HepG2 (cell line): ENCODE data around the gene ATRNL1.

Experiments used
- FOXK1 ChIP-seq: sonication (generic); formaldehyde crosslinking; IDR thresholded peaks from 2 replicates; pipeline ENCODE4 v1.4.0; 2020; ENCODE audit warnings: low read depth, missing genetic modification reagents, borderline replicate concordance
- NCOR1 ChIP-seq: fragments of 200-600 bp; sonication (generic); IDR thresholded peaks from 2 replicates; pipeline ENCODE4 v1.7.0; 2017; ENCODE audit warnings: antibody characterized with exemption, low read length, borderline replicate concordance
- NPAS2 ChIP-seq: sonication (generic); formaldehyde crosslinking; IDR thresholded peaks from 2 replicates; pipeline ENCODE4 v1.8.0; 2022; ENCODE audit warnings: mild to moderate bottlenecking, missing genetic modification reagents, borderline replicate concordance
- RNF2 ChIP-seq: fragments of 450-650 bp; conservative IDR thresholded peaks from 2 replicates; pipeline ENCODE4 v1.6.1; 2016; ENCODE audit warnings: low read depth
- SIN3A ChIP-seq: IDR thresholded peaks from 2 replicates; pipeline ENCODE4 v1.6.1; 2011; ENCODE audit warnings: low read depth, mild to moderate bottlenecking, control low read depth, low read length, borderline replicate concordance
- TEAD3 ChIP-seq: optimal IDR thresholded peaks from 2 replicates; pipeline ENCODE3; 2016; ENCODE audit warnings: borderline replicate concordance
- ZFP82 ChIP-seq: sonication (generic); formaldehyde crosslinking; IDR thresholded peaks from 2 replicates; pipeline ENCODE4 v1.5.1; 2020; ENCODE audit warnings: mild to moderate bottlenecking, missing genetic modification reagents, borderline replicate concordance
- ZNF292 ChIP-seq: sonication (generic); formaldehyde crosslinking; IDR thresholded peaks from 2 replicates; pipeline ENCODE4 v1.8.1; 2022; ENCODE audit warnings: mild to moderate bottlenecking, low read depth, missing genetic modification reagents, borderline replicate concordance
- ZNF468 ChIP-seq: sonication (generic); formaldehyde crosslinking; IDR thresholded peaks from 2 replicates; pipeline ENCODE4 v1.8.0; 2022; ENCODE audit warnings: mild to moderate bottlenecking, moderate library complexity, missing genetic modification reagents
- TF ChIP-seq, protein P1 (sequence below): sonication (generic); formaldehyde crosslinking; IDR thresholded peaks from 2 replicates; pipeline ENCODE4 v1.5.0; 2020; ENCODE audit warnings: mild to moderate bottlenecking, missing genetic modification reagents, moderate library complexity
- TF ChIP-seq, protein P2 (sequence below): sonication (generic); formaldehyde crosslinking; IDR thresholded peaks from 2 replicates; pipeline ENCODE4 v1.4.0; 2020; ENCODE audit warnings: missing genetic modification reagents
- TF ChIP-seq, protein P3 (sequence below): sonication (generic); formaldehyde crosslinking; IDR thresholded peaks from 2 replicates; pipeline ENCODE4 v1.5.1; 2020; ENCODE audit warnings: mild to moderate bottlenecking, missing genetic modification reagents, moderate library complexity

DNA sequence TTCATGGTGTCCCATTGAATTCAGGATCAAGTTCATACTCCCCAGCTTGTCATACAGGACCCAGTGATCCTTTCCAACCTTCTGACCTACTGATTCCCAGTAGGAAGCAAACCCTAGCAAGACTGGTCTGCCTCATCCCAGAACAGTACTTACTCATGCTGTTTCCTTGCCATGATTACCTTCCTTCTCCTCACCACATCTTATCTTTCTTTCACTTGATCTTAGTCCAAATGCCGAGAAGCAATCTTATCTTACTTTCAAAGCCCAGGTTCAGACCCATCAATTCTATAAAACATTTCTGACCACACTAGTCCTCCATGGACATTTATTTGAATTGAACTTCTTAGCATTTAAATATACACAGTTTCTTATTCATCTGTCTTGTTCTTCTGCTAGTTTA, 26.6 kb upstream of the ATRNL1 start:
- TF ChIP-seq ZNF292 (no peak), RNF2 (no peak), SIN3A (no peak), NCOR1 (no peak), ZFP82 (CRISPR knock-in tag) (no peak), TEAD3 (CRISPR knock-in tag) (no peak), NPAS2 (CRISPR knock-in tag) (no peak), ZNF468 (CRISPR knock-in tag) (no peak), FOXK1 (CRISPR knock-in tag) (no peak)
- TF ChIP-seq, protein P1, sequence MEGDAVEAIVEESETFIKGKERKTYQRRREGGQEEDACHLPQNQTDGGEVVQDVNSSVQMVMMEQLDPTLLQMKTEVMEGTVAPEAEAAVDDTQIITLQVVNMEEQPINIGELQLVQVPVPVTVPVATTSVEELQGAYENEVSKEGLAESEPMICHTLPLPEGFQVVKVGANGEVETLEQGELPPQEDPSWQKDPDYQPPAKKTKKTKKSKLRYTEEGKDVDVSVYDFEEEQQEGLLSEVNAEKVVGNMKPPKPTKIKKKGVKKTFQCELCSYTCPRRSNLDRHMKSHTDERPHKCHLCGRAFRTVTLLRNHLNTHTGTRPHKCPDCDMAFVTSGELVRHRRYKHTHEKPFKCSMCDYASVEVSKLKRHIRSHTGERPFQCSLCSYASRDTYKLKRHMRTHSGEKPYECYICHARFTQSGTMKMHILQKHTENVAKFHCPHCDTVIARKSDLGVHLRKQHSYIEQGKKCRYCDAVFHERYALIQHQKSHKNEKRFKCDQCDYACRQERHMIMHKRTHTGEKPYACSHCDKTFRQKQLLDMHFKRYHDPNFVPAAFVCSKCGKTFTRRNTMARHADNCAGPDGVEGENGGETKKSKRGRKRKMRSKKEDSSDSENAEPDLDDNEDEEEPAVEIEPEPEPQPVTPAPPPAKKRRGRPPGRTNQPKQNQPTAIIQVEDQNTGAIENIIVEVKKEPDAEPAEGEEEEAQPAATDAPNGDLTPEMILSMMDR (CRISPR knock-in tag) = no peak
- TF ChIP-seq, protein P2, sequence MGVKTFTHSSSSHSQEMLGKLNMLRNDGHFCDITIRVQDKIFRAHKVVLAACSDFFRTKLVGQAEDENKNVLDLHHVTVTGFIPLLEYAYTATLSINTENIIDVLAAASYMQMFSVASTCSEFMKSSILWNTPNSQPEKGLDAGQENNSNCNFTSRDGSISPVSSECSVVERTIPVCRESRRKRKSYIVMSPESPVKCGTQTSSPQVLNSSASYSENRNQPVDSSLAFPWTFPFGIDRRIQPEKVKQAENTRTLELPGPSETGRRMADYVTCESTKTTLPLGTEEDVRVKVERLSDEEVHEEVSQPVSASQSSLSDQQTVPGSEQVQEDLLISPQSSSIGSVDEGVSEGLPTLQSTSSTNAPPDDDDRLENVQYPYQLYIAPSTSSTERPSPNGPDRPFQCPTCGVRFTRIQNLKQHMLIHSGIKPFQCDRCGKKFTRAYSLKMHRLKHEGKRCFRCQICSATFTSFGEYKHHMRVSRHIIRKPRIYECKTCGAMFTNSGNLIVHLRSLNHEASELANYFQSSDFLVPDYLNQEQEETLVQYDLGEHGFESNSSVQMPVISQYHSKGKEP (CRISPR knock-in tag) = no peak
- TF ChIP-seq, protein P3, sequence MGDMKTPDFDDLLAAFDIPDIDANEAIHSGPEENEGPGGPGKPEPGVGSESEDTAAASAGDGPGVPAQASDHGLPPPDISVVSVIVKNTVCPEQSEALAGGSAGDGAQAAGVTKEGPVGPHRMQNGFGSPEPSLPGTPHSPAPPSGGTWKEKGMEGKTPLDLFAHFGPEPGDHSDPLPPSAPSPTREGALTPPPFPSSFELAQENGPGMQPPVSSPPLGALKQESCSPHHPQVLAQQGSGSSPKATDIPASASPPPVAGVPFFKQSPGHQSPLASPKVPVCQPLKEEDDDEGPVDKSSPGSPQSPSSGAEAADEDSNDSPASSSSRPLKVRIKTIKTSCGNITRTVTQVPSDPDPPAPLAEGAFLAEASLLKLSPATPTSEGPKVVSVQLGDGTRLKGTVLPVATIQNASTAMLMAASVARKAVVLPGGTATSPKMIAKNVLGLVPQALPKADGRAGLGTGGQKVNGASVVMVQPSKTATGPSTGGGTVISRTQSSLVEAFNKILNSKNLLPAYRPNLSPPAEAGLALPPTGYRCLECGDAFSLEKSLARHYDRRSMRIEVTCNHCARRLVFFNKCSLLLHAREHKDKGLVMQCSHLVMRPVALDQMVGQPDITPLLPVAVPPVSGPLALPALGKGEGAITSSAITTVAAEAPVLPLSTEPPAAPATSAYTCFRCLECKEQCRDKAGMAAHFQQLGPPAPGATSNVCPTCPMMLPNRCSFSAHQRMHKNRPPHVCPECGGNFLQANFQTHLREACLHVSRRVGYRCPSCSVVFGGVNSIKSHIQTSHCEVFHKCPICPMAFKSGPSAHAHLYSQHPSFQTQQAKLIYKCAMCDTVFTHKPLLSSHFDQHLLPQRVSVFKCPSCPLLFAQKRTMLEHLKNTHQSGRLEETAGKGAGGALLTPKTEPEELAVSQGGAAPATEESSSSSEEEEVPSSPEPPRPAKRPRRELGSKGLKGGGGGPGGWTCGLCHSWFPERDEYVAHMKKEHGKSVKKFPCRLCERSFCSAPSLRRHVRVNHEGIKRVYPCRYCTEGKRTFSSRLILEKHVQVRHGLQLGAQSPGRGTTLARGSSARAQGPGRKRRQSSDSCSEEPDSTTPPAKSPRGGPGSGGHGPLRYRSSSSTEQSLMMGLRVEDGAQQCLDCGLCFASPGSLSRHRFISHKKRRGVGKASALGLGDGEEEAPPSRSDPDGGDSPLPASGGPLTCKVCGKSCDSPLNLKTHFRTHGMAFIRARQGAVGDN (CRISPR knock-in tag) = no peak
